Cerebellar cortex (tissue), 1 donor: ENCODE results near the gene SGCD.
"Not testable (repeated sequence)": the region's sequence is repeated elsewhere in the genome, so short reads cannot be mapped to it uniquely, and the experiment has no call there.

Source experiments
- DNase-seq: peaks from one replicate; pipeline ENCODE4 v3.0.0-alpha.2; 2015; ENCODE audit warnings: low spot score

The SGCD gene

DNA sequence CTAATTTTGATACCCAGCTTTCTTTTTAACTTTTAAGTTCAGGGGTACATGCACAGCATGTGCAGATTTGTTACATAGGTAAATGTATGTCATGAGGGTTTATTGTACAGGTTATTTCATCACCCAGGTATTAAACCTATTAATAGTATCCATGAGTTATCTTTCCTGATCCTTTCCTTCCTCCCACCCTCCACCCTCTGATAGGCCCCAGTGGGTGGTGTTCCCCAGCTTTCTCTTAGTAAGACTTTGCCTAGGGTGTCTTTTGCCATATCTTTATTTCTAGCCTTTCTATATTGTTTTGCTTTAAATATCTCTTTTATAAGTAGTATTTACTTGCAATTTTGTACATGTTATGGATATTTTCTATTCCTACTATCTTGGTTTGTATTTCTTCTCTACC lies 243.7 kb downstream of the SGCD start:
- DNase-seq, result no peak

DNA sequence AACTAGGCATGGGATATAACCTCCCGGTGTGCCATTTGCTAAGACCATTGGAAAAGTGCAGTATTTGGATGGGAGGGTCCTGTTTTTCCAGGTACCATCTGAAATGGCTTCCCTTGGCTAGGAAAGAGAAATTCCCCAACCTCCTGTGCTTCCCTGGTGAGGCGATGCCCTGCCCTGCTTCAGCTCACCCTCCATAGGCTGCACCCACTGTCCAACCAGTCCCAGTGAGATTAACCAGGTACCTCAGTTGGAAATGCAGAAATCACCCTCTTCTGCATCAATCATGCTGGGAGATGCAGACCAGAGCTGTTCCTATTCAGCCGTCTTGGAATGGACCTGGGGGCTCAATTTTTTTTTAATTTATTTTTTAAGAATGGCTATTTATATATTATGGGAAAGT lies 254.8 kb downstream of the SGCD start:
- no peak for DNase-seq

- DNase-seq, result no peak
Observed at GRCh38 chr5:156582193-156582598, 255.2 kb downstream of the SGCD start.

GRCh38 chr5:156584871-156585270 lies 257.9 kb downstream of the SGCD start:
- DNase-seq, result peak; percentile 18

DNA sequence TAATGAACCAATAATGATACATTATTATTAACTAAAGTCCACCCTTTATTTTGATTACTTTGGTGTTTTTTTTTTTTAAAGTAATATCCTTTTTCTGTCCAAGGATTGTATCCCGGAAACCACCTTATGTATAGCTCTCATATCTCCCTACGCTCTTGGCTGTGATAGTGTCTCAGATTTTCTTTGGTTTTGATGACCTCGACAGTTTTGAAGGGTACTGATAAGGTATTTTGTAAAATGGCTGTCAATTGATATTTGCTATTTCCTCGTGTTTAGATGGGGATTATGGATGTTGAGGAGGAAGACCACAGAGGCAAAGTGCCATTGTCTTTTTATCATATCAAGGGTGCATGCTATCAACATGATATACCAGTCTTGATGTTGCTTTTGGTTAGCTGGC lies 259.0 kb downstream of the SGCD start:
- DNase-seq, result no peak

DNA sequence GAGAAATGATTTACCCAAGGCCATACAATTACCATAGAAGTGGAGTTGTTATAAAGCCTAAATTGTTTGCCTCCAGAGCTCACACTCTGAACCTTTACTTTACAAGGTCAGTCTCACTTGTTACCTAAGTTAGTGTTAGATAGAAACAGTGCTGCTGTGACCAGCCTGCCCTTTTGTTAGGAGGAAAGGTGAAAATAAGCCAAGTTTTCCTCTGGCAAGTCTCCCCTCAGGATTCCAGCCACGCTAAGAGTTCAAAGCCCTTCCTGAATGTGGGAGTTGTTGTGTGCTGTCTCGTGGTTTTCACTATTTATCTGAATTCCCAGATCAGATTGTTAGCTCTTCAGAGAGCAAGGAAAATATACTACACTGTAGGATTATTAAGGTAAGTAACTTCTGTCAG lies 260.0 kb downstream of the SGCD start:
- no peak for DNase-seq

DNA sequence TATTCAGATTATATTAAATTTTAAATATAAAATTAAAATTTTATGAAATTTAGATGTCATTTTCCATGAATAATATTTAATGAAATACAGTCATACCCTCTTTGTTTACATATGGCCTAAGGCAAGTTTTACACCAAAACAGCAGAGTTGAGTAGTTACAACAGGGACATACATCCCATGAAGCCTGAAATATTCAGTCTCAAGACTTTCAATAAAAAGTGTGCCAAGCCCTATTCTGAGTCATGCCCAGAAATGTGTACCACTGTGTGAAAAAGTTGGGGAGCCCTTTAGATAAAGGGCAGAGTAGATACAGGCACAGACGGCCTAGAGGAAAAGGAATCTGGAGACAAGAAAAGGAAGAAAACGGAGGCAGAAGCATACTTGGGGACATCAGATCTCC lies 261.3 kb downstream of the SGCD start:
- DNase-seq, result no peak

GRCh38 chr5:156589104-156589945 lies 262.4 kb downstream of the SGCD start:
- DNase-seq, result no peak

DNA sequence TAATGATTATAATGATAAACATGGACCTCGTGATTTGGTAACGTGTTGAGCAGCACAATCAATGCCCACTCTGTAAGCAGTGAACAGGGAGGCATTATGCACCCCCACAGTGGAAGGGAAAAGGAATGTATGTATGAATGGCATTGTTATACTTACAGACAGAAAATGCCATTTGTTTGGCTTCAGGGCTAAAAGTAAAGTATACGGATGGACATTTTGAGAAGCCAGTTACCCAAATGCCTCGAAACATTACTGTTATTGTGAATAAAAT lies 262.9 kb downstream of the SGCD start:
- DNase-seq, result no peak

GRCh38 chr5:156590978-156591377 lies 264.0 kb downstream of the SGCD start:
- DNase-seq, result no peak

- no peak for DNase-seq
Observed at GRCh38 chr5:156591631-156592030, 264.7 kb downstream of the SGCD start.

DNA sequence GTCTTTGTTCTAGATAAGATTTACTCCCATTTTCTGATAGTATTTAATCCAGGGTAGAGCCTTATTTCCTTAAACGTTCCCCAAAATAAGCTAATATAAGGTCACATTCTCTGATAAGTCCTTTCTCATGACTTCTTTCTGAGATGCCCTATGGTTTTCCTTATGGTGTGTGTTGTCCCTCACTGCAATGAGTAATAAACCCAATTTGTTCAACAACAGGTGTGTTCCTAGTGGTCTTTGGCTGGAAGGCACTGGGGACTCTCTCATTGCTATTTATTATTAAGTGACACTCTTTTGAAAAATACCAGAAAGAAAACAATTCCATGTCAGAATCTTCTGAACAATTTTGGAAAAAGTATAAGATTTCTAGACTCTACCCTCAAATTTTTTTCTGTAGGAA lies 266.6 kb downstream of the SGCD start:
- DNase-seq, result no peak

DNA sequence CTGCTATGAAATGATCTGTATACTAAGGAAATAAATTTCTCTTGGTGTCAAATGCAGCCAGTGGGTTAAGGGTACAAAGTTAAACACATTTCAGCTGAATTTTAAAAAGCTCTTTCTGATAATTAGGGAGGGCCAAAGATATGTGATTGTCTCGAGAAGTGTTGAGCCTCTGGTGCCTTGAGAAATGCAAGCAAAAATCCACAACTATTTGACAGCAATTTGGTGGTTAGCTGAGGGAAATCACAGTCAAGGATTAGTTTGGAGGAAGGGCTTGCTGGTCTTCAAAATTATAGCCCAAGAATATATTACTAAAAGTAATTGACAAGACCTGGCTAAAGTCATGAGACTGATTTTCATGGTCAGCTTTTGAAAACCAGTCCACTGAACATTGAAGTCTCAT lies 267.4 kb downstream of the SGCD start:
- no peak for DNase-seq

GRCh38 chr5:156595132-156595787 lies 268.3 kb downstream of the SGCD start:
- DNase-seq, result no peak

DNA sequence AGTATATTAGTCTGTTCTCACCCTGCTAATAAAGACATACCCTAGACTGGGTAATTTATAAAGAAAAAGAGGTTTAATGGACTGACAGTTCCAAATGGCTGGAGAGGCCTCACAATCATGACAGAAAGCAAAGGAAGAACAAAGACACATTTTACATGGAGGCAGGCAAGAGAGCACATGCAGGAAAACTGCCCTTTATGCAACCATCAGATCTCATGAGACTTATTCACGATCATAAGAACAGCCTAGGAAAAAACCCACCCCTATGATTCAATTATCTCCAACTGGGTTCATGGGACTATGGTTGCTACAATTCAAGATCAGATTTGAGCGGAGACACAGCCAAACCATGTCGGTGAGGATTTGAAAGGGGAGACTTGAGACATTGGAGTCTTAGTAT lies 270.3 kb downstream of the SGCD start:
- no peak for DNase-seq

- DNase-seq, result no peak
Observed at GRCh38 chr5:156598964-156599363, 272.0 kb downstream of the SGCD start.

DNA sequence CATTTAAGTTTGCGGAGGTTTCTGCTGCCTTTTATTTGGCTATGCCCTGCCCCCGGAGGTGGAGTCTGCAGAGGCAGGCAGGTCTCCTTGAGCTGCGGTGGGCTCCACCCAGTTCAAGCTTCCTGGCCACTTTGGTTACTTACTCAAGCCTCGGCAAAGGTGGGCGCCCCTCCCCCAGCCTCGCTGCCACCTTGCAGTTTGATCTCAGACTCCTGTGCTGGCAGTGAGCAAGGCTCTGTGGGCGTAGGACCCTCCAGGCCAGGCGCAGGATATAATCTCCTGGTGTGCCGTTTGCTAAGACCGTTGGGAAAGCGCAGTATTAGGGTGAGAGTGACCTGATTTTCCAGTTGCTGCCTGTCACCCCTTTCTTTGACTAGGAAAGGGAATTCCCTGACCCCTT lies 283.6 kb downstream of the SGCD start:
- not testable (repeated sequence) for DNase-seq

- DNase-seq, result no peak
Observed at GRCh38 chr5:156615901-156616300, 288.9 kb downstream of the SGCD start.

DNA sequence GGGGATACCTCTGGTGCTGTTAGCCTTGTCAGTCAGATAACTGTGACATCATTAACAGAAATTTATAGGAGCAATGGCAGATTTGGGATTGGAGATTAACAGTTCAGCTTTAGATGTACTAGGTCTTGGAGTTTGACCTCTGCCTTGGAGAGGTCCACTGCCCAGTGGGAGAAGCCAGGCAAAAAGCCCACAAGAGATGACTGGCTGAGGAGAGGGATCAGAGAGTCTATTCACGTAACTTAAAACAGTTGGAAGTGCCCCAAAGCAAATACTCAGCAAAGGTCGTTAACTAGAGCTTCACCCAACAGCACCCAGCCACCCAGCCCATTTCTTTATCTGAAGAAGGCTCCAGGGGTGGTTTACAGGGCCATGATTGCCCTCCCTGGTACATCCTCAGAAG lies 290.5 kb downstream of the SGCD start:
- no peak for DNase-seq

DNA sequence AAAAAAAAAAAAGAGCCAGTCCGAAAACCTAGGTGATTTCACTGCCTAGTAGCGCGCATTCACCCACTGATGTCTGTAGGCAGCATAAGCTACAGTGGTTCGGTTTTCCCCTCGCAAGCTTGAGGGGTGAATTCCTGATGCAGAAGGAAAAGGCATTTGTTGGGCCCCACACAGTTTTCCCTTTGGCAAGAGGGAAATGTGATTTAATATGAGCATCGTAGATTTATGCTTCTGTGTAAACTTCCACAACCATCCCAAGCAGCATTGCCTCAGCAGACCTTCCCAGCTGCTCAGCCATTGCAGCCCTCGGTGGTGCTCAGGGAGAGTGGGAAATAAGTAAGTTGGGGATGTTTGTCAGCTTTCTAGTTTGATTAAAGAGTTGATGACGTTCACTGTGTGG lies 291.6 kb downstream of the SGCD start:
- DNase-seq, result no peak

GRCh38 chr5:156621719-156622118 lies 294.8 kb downstream of the SGCD start:
- no peak for DNase-seq

DNA sequence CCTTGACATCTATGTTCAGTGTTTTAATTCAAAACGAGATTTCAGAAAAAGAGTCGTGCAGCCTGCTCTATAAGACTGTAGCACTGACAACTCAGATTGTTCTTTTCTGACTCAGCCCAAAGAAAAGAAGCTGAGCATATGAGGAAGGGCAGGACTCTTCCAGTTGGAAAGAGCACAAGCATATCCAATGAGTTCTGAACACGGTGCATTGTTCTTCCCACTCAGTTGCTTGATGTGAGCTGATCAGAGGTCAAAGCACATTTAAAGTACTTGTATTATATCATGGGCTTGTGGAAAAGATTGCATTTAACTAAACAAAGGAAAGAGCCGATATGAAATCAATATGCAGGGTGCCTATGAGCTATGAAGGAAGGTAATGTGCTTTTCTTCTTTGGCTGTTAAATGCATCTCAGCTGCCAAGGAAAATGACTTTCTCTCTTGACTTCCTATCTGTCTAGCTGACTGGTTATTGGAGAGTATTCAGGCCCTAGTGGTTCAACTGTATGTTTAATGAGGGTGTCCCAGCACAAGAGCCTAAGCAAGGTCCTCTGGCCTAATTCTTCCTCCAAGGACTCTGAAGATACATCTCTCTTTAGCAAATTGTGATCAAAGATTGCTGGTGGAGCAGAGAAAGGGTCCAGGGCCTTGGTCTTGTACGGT lies 296.5 kb downstream of the SGCD start:
- DNase-seq, result no peak

GRCh38 chr5:156624686-156625085 lies 297.7 kb downstream of the SGCD start:
- no peak for DNase-seq
